ENCODE results near the gene TMEM108.

The TMEM108 gene

DNA sequence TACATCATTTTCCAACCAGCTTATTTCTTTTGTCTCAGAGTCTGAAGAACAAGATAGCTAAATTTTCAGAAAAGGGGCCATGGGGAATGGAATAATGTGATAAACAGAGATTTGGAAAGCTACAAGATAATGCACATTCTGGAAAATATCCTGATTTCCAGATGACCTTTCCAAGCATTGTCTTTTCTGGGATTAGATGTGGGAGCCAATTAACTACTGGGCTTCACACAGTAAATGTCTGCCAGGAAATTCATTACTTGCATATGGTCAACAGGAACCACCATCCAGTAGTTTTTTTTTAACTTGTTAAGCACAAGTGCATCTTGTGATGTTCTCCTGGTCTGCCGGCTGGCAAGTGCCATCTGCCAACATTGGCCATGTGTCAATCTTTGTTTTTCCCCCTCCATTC is 230.5 kb downstream of the TMEM108 start:
- no peak for TF ChIP-seq ZNF76 (tag by site-specific recombination; IDR thresholded peaks at IDR 0.05; ENCODE audit: borderline replicate concordance, low read depth)
- TF ChIP-seq KLF7 (tag by site-specific recombination; IDR thresholded peaks at IDR 0.05; ENCODE audit: borderline replicate concordance), result no peak
- TF ChIP-seq SETDB1 (IDR thresholded peaks at IDR 0.05; ENCODE audit: insufficient read length, low read length), result no peak
- no peak for TF ChIP-seq CTCF (tag by site-specific recombination; IDR thresholded peaks at IDR 0.05)
- TF ChIP-seq ZNF416 (tag by site-specific recombination; IDR thresholded peaks at IDR 0.05), result no peak
- TF ChIP-seq PRDM1 (tag by site-specific recombination; IDR thresholded peaks at IDR 0.05), result no peak
- no peak for TF ChIP-seq FEZF1 (tag by site-specific recombination; IDR thresholded peaks at IDR 0.05)
- no peak for TF ChIP-seq KLF8 (tag by site-specific recombination; IDR thresholded peaks at IDR 0.05)
- no peak for TF ChIP-seq ZIC2 (tag by site-specific recombination; IDR thresholded peaks at IDR 0.05)
- no peak for TF ChIP-seq ZNF677 (tag by site-specific recombination; IDR thresholded peaks at IDR 0.05)
- no peak for TF ChIP-seq ZNF843 (tag by site-specific recombination; IDR thresholded peaks at IDR 0.05)
- TF ChIP-seq ZNF354C (tag by site-specific recombination; IDR thresholded peaks at IDR 0.05; ENCODE audit: borderline replicate concordance, low read depth), result no peak
- TF ChIP-seq ZNF23 (tag by site-specific recombination; IDR thresholded peaks at IDR 0.05; ENCODE audit: borderline replicate concordance), result no peak
- no peak for TF ChIP-seq TCF7L2 (IDR thresholded peaks at IDR 0.05; ENCODE audit: borderline replicate concordance, low read depth, low read length)
- TF ChIP-seq, protein P1, sequence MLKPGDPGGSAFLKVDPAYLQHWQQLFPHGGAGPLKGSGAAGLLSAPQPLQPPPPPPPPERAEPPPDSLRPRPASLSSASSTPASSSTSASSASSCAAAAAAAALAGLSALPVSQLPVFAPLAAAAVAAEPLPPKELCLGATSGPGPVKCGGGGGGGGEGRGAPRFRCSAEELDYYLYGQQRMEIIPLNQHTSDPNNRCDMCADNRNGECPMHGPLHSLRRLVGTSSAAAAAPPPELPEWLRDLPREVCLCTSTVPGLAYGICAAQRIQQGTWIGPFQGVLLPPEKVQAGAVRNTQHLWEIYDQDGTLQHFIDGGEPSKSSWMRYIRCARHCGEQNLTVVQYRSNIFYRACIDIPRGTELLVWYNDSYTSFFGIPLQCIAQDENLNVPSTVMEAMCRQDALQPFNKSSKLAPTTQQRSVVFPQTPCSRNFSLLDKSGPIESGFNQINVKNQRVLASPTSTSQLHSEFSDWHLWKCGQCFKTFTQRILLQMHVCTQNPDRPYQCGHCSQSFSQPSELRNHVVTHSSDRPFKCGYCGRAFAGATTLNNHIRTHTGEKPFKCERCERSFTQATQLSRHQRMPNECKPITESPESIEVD (tag by site-specific recombination; IDR thresholded peaks at IDR 0.05), result no peak
- TF ChIP-seq ZNF544 (tag by site-specific recombination; IDR thresholded peaks at IDR 0.05), result no peak
- TF ChIP-seq KLF1 (tag by site-specific recombination; IDR thresholded peaks at IDR 0.05), result no peak
- no peak for TF ChIP-seq ZNF239 (tag by site-specific recombination; IDR thresholded peaks at IDR 0.05)
- no peak for TF ChIP-seq ZNF560 (tag by site-specific recombination; IDR thresholded peaks at IDR 0.05; ENCODE audit: borderline replicate concordance)
- ChIA-PET CTCF (no interaction called here), POLR2A (no interaction called here)
- no peaks in the 10 kb centered on the region for H3K36me3 ChIP-seq (ENCODE audit: control insufficient read depth in 2 of 2, insufficient read depth in 1 of 2, low read length in 2 of 2)
- no peak overlapping the region for H3K4me3 ChIP-seq (ENCODE audit: low read depth, low read length)
- no peaks in the 10 kb centered on the region for H3K4me1 ChIP-seq (ENCODE audit: control insufficient read depth, insufficient read depth, low read length)
- H3K27ac ChIP-seq (ENCODE audit: extremely low read depth, low read depth, low read length), result no peak overlapping the region
- no peaks in the 10 kb centered on the region for H3K9me3 ChIP-seq (ENCODE audit: control insufficient read depth, insufficient read depth, low read depth, low read length)

DNA sequence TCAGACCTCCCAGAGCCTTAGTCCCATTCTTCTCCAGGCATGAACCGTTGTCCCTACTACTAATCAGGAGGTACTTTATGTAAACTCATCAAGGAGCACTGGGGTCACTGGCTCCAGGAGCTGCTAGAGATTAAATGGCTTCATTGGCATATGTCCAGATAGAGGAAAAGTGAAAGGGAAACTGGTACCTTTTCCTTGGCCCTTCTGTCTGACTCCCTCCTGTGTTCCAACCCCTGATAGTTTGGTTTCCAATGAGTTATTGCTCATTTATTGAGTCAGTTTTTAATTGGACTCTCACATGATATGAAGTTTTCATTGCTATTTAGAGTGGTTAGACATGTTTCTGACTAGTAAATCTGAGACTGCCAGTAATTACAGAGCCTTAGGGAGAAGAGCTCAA is 231.2 kb downstream of the TMEM108 start:
- Histone ChIP-seq H3K27ac (ENCODE audit: extremely low read depth, low read depth, low read length) (no peak overlapping the region), H3K9me3 (ENCODE audit: control insufficient read depth, insufficient read depth, low read depth, low read length) (no peaks in the 10 kb centered on the region), H3K4me3 (ENCODE audit: low read depth, low read length) (no peak overlapping the region), H3K36me3 (ENCODE audit: control insufficient read depth in 2 of 2, insufficient read depth in 1 of 2, low read length in 2 of 2) (no peaks in the 10 kb centered on the region), H3K4me1 (ENCODE audit: control insufficient read depth, insufficient read depth, low read length) (no peaks in the 10 kb centered on the region)
- CTCF ChIA-PET, result interaction anchor here (1.4 kb wide), 1 partner anchor 228 kb away, joined by 4 read pairs; no protein-coding TSS in a partner anchor
- POLR2A ChIA-PET, result no interaction called here
- TF ChIP-seq ZNF157 (tag by site-specific recombination; IDR thresholded peaks at IDR 0.05) (no peak), OSR2 (tag by site-specific recombination; IDR thresholded peaks at IDR 0.05) (peak; percentile 83), REPIN1 (tag by site-specific recombination; IDR thresholded peaks at IDR 0.05; ENCODE audit: low read depth) (no peak), YY2 (tag by site-specific recombination; IDR thresholded peaks at IDR 0.05) (no peak), ZNF561 (tag by site-specific recombination; IDR thresholded peaks at IDR 0.05; ENCODE audit: borderline replicate concordance) (no peak), FEZF1 (tag by site-specific recombination; IDR thresholded peaks at IDR 0.05) (peak; percentile 60), OVOL3 (tag by site-specific recombination; IDR thresholded peaks at IDR 0.05) (no peak), ZNF513 (tag by site-specific recombination; IDR thresholded peaks at IDR 0.05) (no peak), ZNF341 (tag by site-specific recombination; IDR thresholded peaks at IDR 0.05; ENCODE audit: low read depth) (peak; percentile 65), WT1 (tag by site-specific recombination; IDR thresholded peaks at IDR 0.05) (peak; percentile 59; the same call in 1 of the 2 replicates), MEIS1 (CRISPR knock-in tag; IDR thresholded peaks at IDR 0.05; ENCODE audit: borderline replicate concordance) (no peak), IKZF3 (tag by site-specific recombination; IDR thresholded peaks at IDR 0.05) (no peak)
- TF ChIP-seq, protein P2, sequence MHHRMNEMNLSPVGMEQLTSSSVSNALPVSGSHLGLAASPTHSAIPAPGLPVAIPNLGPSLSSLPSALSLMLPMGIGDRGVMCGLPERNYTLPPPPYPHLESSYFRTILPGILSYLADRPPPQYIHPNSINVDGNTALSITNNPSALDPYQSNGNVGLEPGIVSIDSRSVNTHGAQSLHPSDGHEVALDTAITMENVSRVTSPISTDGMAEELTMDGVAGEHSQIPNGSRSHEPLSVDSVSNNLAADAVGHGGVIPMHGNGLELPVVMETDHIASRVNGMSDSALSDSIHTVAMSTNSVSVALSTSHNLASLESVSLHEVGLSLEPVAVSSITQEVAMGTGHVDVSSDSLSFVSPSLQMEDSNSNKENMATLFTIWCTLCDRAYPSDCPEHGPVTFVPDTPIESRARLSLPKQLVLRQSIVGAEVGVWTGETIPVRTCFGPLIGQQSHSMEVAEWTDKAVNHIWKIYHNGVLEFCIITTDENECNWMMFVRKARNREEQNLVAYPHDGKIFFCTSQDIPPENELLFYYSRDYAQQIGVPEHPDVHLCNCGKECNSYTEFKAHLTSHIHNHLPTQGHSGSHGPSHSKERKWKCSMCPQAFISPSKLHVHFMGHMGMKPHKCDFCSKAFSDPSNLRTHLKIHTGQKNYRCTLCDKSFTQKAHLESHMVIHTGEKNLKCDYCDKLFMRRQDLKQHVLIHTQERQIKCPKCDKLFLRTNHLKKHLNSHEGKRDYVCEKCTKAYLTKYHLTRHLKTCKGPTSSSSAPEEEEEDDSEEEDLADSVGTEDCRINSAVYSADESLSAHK (tag by site-specific recombination; IDR thresholded peaks at IDR 0.05), result no peak

All from HEK293 (cell line).